HEK293 (cell line): ENCODE measurements around the gene SNX21.

Experiments used
- EGR2 ChIP-seq: fragments of 450-650 bp; formaldehyde crosslinking; IDR thresholded peaks from 2 replicates; pipeline ENCODE4 v1.5.1; 2016; ENCODE audit warnings: low read depth, missing biosample characterization, missing genetic modification characterization
- GLIS2 ChIP-seq: fragments of 450-650 bp; formaldehyde crosslinking; IDR thresholded peaks from 2 replicates; pipeline ENCODE4 v1.5.1; 2016; ENCODE audit warnings: missing biosample characterization, missing genetic modification characterization
- IKZF3 ChIP-seq: fragments of 450-650 bp; IDR thresholded peaks from 2 replicates; pipeline ENCODE4 v1.5.0; 2018; ENCODE audit warnings: missing biosample characterization, mild to moderate bottlenecking, missing genetic modification characterization, moderate library complexity
- KLF1 ChIP-seq: fragments of 450-650 bp; formaldehyde crosslinking; IDR thresholded peaks from 2 replicates; pipeline ENCODE4 v1.5.1; 2016; ENCODE audit warnings: missing biosample characterization, missing genetic modification characterization
- KLF8 ChIP-seq: fragments of 450-650 bp; formaldehyde crosslinking; IDR thresholded peaks from 2 replicates; pipeline ENCODE4 v1.5.1; 2016; ENCODE audit warnings: missing biosample characterization, missing genetic modification characterization
- MZF1 ChIP-seq: fragments of 450-650 bp; formaldehyde crosslinking; IDR thresholded peaks from 2 replicates; pipeline ENCODE4 v1.5.1; 2017; ENCODE audit warnings: missing biosample characterization, missing genetic modification characterization, borderline replicate concordance
- RBAK ChIP-seq: fragments of 450-650 bp; formaldehyde crosslinking; IDR thresholded peaks from 2 replicates; pipeline ENCODE4 v1.5.1; 2016; ENCODE audit warnings: missing biosample characterization, missing genetic modification characterization
- ZBTB48 ChIP-seq: fragments of 450-650 bp; formaldehyde crosslinking; IDR thresholded peaks from 2 replicates; pipeline ENCODE4 v1.5.1; 2016; ENCODE audit warnings: missing biosample characterization, missing genetic modification characterization
- ZNF16 ChIP-seq: fragments of 450-650 bp; formaldehyde crosslinking; IDR thresholded peaks from 2 replicates; pipeline ENCODE4 v1.5.1; 2016; ENCODE audit warnings: low read depth, missing biosample characterization, missing genetic modification characterization
- ZNF169 ChIP-seq: fragments of 450-650 bp; formaldehyde crosslinking; IDR thresholded peaks from 2 replicates; pipeline ENCODE4 v1.5.1; 2016; ENCODE audit warnings: missing biosample characterization, missing genetic modification characterization
- ZNF184 ChIP-seq: fragments of 450-650 bp; IDR thresholded peaks from 2 replicates; pipeline ENCODE4 v1.5.1; 2018; ENCODE audit warnings: missing biosample characterization, mild to moderate bottlenecking, missing genetic modification characterization
- ZNF221 ChIP-seq: fragments of 450-650 bp; formaldehyde crosslinking; IDR thresholded peaks from 2 replicates; pipeline ENCODE4 v1.5.1; 2017; ENCODE audit warnings: missing biosample characterization, missing genetic modification characterization, borderline replicate concordance
- ZNF266 ChIP-seq: fragments of 450-650 bp; formaldehyde crosslinking; IDR thresholded peaks from 2 replicates; pipeline ENCODE4 v1.5.1; 2016; ENCODE audit warnings: missing biosample characterization, missing genetic modification characterization, low read depth
- ZNF391 ChIP-seq: fragments of 450-650 bp; formaldehyde crosslinking; IDR thresholded peaks from 2 replicates; pipeline ENCODE4 v1.5.1; 2016; ENCODE audit warnings: low read depth, missing biosample characterization, missing genetic modification characterization, borderline replicate concordance
- ZNF473 ChIP-seq: fragments of 450-650 bp; formaldehyde crosslinking; IDR thresholded peaks from 2 replicates; pipeline ENCODE4 v1.5.1; 2017; ENCODE audit warnings: missing biosample characterization, missing genetic modification characterization
- ZNF548 ChIP-seq: fragments of 450-650 bp; formaldehyde crosslinking; IDR thresholded peaks from 2 replicates; pipeline ENCODE4 v1.5.1; 2016; ENCODE audit warnings: missing biosample characterization, missing genetic modification characterization
- ZNF558 ChIP-seq: fragments of 450-650 bp; formaldehyde crosslinking; IDR thresholded peaks from 2 replicates; pipeline ENCODE4 v1.5.1; 2016; ENCODE audit warnings: missing biosample characterization, missing genetic modification characterization
- ZNF837 ChIP-seq: fragments of 450-650 bp; formaldehyde crosslinking; IDR thresholded peaks from 2 replicates; pipeline ENCODE4 v1.5.1; 2016; ENCODE audit warnings: missing biosample characterization, missing genetic modification characterization
- TF ChIP-seq, protein P1 (sequence below): fragments of 450-650 bp; formaldehyde crosslinking; conservative IDR thresholded peaks from 2 replicates; pipeline ENCODE4 v1.5.1; 2016; ENCODE audit warnings: low read depth, missing biosample characterization, missing genetic modification characterization
- TF ChIP-seq, protein P2 (sequence below): fragments of 450-650 bp; formaldehyde crosslinking; IDR thresholded peaks from 2 replicates; pipeline ENCODE4 v1.5.1; 2017; ENCODE audit warnings: missing biosample characterization, missing genetic modification characterization
- TF ChIP-seq, protein P3 (sequence below): fragments of 450-650 bp; formaldehyde crosslinking; IDR thresholded peaks from 2 replicates; pipeline ENCODE4 v1.5.1; 2016; ENCODE audit warnings: missing biosample characterization, missing genetic modification characterization
- TF ChIP-seq, protein P4 (sequence below): fragments of 450-650 bp; formaldehyde crosslinking; IDR thresholded peaks from 2 replicates; pipeline ENCODE4 v1.5.1; 2016; ENCODE audit warnings: missing biosample characterization, missing genetic modification characterization
- TF ChIP-seq, protein P5 (sequence below): fragments of 450-650 bp; formaldehyde crosslinking; IDR thresholded peaks from 2 replicates; pipeline ENCODE4 v1.5.1; 2016; ENCODE audit warnings: missing biosample characterization, missing genetic modification characterization
- TF ChIP-seq, protein P6 (sequence below): fragments of 450-650 bp; formaldehyde crosslinking; IDR thresholded peaks from 2 replicates; pipeline ENCODE4 v1.5.1; 2016; ENCODE audit warnings: missing biosample characterization, missing genetic modification characterization, low read depth

The SNX21 gene

DNA sequence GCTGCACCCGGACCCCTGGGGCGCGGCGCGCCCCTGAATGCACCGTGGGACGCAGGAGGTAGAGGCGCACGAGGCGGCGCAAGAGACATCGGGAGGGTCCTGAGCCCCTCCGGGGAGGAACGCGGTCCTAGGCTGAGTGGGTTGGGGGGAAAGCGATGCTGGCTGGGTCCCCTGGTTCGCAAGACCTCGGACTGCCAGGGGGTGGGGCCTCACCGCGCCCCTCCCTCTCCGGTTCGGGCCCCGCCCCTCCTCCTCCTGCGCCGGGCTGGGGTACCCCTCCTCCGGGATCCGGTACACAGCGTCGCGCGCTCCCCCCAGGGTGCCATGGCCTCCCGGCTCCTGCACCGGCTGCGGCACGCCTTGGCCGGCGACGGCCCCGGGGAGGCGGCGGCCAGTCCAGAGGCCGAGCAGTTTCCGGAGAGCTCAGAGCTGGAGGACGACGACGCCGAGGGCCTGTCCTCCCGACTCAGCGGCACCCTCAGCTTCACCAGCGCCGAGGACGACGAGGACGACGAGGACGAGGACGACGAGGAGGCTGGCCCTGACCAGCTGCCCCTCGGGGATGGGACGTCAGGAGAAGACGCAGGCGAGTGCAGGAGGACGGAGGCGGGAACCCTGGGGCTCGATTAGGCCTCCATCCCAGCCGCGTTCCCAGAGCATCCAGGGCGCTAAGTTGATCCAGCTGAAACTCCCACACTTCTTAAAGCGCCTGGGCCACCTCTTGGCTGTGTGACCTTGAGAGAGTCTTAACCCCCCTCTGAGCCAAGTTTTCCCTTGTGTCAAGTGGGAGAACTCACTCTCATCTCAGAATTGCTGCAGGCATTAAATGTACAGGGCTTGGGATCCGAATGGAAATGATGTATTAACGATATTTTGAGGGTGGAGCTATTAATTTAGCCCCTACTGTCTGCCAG is 541 bp downstream of the SNX21 start (continued):
- TF ChIP-seq ZNF837 (tag by site-specific recombination) (no peak), ZNF184 (tag by site-specific recombination) (no peak), KLF1 (peak; percentile 39), ZNF558 (tag by site-specific recombination) (no peak), EGR2 (no peak), ZNF16 (no peak), ZNF548 (no peak), MZF1 (tag by site-specific recombination) (no peak), ZNF221 (tag by site-specific recombination) (no peak), ZBTB48 (no peak), RBAK (no peak), ZNF169 (tag by site-specific recombination) (no peak), KLF8 (tag by site-specific recombination) (peak; percentile 53; the same call in 1 of the 2 replicates), ZNF473 (tag by site-specific recombination) (no peak), ZNF391 (tag by site-specific recombination) (no peak), GLIS2 (peak; percentile 99), IKZF3 (no peak), ZNF266 (tag by site-specific recombination) (no peak)
- TF ChIP-seq, protein P1, sequence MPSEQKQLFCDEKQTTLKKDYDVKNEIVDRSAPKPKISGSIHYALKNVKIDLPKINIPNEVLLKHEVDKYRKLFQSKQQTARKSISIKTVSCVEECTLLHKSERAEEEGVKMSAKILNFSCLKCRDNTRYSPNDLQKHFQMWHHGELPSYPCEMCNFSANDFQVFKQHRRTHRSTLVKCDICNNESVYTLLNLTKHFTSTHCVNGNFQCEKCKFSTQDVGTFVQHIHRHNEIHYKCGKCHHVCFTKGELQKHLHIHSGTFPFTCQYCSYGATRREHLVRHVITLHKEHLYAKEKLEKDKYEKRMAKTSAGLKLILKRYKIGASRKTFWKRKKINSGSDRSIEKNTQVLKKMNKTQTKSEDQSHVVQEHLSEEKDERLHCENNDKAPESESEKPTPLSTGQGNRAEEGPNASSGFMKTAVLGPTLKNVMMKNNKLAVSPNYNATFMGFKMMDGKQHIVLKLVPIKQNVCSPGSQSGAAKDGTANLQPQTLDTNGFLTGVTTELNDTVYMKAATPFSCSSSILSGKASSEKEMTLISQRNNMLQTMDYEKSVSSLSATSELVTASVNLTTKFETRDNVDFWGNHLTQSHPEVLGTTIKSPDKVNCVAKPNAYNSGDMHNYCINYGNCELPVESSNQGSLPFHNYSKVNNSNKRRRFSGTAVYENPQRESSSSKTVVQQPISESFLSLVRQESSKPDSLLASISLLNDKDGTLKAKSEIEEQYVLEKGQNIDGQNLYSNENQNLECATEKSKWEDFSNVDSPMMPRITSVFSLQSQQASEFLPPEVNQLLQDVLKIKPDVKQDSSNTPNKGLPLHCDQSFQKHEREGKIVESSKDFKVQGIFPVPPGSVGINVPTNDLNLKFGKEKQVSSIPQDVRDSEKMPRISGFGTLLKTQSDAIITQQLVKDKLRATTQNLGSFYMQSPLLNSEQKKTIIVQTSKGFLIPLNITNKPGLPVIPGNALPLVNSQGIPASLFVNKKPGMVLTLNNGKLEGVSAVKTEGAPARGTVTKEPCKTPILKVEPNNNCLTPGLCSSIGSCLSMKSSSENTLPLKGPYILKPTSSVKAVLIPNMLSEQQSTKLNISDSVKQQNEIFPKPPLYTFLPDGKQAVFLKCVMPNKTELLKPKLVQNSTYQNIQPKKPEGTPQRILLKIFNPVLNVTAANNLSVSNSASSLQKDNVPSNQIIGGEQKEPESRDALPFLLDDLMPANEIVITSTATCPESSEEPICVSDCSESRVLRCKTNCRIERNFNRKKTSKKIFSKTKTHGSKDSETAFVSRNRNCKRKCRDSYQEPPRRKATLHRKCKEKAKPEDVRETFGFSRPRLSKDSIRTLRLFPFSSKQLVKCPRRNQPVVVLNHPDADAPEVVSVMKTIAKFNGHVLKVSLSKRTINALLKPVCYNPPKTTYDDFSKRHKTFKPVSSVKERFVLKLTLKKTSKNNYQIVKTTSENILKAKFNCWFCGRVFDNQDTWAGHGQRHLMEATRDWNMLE (tag by site-specific recombination) = no peak
- TF ChIP-seq, protein P2, sequence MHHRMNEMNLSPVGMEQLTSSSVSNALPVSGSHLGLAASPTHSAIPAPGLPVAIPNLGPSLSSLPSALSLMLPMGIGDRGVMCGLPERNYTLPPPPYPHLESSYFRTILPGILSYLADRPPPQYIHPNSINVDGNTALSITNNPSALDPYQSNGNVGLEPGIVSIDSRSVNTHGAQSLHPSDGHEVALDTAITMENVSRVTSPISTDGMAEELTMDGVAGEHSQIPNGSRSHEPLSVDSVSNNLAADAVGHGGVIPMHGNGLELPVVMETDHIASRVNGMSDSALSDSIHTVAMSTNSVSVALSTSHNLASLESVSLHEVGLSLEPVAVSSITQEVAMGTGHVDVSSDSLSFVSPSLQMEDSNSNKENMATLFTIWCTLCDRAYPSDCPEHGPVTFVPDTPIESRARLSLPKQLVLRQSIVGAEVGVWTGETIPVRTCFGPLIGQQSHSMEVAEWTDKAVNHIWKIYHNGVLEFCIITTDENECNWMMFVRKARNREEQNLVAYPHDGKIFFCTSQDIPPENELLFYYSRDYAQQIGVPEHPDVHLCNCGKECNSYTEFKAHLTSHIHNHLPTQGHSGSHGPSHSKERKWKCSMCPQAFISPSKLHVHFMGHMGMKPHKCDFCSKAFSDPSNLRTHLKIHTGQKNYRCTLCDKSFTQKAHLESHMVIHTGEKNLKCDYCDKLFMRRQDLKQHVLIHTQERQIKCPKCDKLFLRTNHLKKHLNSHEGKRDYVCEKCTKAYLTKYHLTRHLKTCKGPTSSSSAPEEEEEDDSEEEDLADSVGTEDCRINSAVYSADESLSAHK = no peak
- TF ChIP-seq, protein P3, sequence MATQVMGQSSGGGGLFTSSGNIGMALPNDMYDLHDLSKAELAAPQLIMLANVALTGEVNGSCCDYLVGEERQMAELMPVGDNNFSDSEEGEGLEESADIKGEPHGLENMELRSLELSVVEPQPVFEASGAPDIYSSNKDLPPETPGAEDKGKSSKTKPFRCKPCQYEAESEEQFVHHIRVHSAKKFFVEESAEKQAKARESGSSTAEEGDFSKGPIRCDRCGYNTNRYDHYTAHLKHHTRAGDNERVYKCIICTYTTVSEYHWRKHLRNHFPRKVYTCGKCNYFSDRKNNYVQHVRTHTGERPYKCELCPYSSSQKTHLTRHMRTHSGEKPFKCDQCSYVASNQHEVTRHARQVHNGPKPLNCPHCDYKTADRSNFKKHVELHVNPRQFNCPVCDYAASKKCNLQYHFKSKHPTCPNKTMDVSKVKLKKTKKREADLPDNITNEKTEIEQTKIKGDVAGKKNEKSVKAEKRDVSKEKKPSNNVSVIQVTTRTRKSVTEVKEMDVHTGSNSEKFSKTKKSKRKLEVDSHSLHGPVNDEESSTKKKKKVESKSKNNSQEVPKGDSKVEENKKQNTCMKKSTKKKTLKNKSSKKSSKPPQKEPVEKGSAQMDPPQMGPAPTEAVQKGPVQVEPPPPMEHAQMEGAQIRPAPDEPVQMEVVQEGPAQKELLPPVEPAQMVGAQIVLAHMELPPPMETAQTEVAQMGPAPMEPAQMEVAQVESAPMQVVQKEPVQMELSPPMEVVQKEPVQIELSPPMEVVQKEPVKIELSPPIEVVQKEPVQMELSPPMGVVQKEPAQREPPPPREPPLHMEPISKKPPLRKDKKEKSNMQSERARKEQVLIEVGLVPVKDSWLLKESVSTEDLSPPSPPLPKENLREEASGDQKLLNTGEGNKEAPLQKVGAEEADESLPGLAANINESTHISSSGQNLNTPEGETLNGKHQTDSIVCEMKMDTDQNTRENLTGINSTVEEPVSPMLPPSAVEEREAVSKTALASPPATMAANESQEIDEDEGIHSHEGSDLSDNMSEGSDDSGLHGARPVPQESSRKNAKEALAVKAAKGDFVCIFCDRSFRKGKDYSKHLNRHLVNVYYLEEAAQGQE (tag by site-specific recombination) = no peak
- TF ChIP-seq, protein P4, sequence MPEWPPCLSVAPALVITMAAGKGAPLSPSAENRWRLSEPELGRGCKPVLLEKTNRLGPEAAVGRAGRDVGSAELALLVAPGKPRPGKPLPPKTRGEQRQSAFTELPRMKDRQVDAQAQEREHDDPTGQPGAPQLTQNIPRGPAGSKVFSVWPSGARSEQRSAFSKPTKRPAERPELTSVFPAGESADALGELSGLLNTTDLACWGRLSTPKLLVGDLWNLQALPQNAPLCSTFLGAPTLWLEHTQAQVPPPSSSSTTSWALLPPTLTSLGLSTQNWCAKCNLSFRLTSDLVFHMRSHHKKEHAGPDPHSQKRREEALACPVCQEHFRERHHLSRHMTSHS (tag by site-specific recombination) = no peak
- TF ChIP-seq, protein P5, sequence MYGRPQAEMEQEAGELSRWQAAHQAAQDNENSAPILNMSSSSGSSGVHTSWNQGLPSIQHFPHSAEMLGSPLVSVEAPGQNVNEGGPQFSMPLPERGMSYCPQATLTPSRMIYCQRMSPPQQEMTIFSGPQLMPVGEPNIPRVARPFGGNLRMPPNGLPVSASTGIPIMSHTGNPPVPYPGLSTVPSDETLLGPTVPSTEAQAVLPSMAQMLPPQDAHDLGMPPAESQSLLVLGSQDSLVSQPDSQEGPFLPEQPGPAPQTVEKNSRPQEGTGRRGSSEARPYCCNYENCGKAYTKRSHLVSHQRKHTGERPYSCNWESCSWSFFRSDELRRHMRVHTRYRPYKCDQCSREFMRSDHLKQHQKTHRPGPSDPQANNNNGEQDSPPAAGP (tag by site-specific recombination) = 0 out of 2 replicates have a peak, but pooled peaks have one; percentile 46
- TF ChIP-seq, protein P6, sequence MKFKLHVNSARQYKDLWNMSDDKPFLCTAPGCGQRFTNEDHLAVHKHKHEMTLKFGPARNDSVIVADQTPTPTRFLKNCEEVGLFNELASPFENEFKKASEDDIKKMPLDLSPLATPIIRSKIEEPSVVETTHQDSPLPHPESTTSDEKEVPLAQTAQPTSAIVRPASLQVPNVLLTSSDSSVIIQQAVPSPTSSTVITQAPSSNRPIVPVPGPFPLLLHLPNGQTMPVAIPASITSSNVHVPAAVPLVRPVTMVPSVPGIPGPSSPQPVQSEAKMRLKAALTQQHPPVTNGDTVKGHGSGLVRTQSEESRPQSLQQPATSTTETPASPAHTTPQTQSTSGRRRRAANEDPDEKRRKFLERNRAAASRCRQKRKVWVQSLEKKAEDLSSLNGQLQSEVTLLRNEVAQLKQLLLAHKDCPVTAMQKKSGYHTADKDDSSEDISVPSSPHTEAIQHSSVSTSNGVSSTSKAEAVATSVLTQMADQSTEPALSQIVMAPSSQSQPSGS (tag by site-specific recombination) = no peak
